Choroid plexus epithelial cell (primary cell): Measurements from ENCODE around the gene AP3B2.

ENCODE experiments used
- DNase-seq: peaks from one replicate; pipeline ENCODE4 v3.0.0-alpha.2; 2010; ENCODE audit warnings: low read depth
- H3K4me3 ChIP-seq: 2 replicates; pipeline ENCODE4 v1.5.1; 2011; ENCODE audit warnings: low read depth, mild to moderate bottlenecking, control low read depth, low read length, moderate library complexity
- TF ChIP-seq, protein P1 (sequence below): conservative IDR thresholded peaks from 2 replicates; pipeline ENCODE4 v1.5.1; 2011; ENCODE audit warnings: low read depth, mild to moderate bottlenecking, control low read depth, inconsistent platforms, low read length, moderate library complexity

The AP3B2 gene

DNA sequence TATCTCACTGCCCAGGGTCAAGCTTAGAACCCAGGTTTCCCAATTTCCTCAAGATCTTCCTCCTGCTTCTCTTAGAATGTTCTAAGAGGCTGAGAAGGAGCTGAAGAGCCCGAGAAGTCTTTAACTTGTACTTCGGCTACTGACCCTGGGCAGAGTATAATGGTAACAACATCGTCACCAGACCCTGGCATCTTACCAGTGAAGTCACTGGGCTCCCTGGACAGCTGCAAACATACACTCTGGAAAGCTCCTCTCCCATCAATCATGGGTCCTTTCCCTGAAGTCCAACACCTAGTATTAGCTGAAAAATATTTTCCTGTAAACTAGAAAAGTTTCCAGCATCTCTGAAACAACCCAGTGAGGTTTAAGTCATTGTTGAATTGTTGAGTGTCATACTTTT lies 85.2 kb downstream of the AP3B2 start:
- DNase-seq, result no peak

DNA sequence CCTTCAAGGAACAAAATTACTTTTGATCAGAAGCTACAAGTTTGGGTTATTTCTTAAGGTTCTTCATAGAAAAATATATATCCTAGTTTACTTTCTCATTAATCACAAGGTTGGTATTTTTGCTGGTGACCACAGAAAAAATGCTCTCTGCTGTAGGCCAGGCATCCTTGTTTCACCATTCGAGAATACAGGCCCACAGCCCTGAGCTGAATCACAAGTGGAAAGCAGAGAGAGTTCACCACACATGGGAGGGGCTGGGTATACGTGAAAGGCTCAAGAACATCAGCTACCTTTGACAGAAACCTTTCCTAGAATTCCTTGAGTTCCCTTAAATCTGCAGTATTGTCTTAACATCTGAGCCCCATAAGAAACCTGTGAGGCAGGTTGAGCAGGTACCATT lies 85.7 kb downstream of the AP3B2 start:
- H3K4me3 ChIP-seq, result no peak overlapping the region
- DNase-seq, result no peak
- TF ChIP-seq, protein P1, sequence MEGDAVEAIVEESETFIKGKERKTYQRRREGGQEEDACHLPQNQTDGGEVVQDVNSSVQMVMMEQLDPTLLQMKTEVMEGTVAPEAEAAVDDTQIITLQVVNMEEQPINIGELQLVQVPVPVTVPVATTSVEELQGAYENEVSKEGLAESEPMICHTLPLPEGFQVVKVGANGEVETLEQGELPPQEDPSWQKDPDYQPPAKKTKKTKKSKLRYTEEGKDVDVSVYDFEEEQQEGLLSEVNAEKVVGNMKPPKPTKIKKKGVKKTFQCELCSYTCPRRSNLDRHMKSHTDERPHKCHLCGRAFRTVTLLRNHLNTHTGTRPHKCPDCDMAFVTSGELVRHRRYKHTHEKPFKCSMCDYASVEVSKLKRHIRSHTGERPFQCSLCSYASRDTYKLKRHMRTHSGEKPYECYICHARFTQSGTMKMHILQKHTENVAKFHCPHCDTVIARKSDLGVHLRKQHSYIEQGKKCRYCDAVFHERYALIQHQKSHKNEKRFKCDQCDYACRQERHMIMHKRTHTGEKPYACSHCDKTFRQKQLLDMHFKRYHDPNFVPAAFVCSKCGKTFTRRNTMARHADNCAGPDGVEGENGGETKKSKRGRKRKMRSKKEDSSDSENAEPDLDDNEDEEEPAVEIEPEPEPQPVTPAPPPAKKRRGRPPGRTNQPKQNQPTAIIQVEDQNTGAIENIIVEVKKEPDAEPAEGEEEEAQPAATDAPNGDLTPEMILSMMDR, result no peak

More for the DNA sequence above, 85.2 kb downstream of the AP3B2 start:
- TF ChIP-seq, protein P1, result no peak
- H3K4me3 ChIP-seq, result no peak overlapping the region

GRCh38 chr15:82621970-82622369 lies 87.7 kb downstream of the AP3B2 start:
- TF ChIP-seq, protein P1, result peak; percentile 23
- H3K4me3 ChIP-seq, result no peak overlapping the region
- no peak for DNase-seq

- no peak for DNase-seq
- H3K4me3 ChIP-seq, result no peak overlapping the region
- TF ChIP-seq, protein P1, result no peak
Observed at GRCh38 chr15:82613747-82614146, 95.9 kb downstream of the AP3B2 start.

DNA sequence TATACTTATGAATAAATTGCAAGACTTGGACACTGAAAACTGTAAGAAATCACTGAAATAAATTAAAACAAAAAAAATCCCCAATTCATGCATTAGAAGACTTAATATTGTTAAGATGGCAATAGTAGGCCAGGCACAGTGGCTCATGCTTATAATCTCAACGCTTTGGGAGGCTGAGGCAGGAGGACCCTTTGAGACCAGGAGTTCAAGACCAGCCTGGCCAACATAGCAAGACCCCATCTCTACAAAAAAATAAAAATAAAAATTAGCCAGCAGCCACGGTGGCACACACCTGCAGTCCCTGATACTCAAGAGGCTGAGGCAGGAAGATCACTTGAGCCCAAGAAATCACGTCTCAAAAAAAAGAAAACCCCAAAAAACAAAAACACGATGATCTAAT lies 98.3 kb downstream of the AP3B2 start:
- no peak for DNase-seq
- no peak overlapping the region for H3K4me3 ChIP-seq
- TF ChIP-seq, protein P1, result no peak
